GM18907 (cell line): ENCODE results near the gene SERPINA12.
"Not testable (repeated sequence)": the region's sequence is repeated elsewhere in the genome, so short reads cannot be mapped to it uniquely, and the experiment has no call there.

Source experiments
- ATAC-seq: cut with Tn5 transposase; IDR thresholded peaks from one replicate; pipeline ENCODE4 v1.9.1; 2021; ENCODE audit warnings: mild to moderate bottlenecking, moderate library complexity; ENCODE audit not compliant: unreplicated experiment

The SERPINA12 gene

DNA sequence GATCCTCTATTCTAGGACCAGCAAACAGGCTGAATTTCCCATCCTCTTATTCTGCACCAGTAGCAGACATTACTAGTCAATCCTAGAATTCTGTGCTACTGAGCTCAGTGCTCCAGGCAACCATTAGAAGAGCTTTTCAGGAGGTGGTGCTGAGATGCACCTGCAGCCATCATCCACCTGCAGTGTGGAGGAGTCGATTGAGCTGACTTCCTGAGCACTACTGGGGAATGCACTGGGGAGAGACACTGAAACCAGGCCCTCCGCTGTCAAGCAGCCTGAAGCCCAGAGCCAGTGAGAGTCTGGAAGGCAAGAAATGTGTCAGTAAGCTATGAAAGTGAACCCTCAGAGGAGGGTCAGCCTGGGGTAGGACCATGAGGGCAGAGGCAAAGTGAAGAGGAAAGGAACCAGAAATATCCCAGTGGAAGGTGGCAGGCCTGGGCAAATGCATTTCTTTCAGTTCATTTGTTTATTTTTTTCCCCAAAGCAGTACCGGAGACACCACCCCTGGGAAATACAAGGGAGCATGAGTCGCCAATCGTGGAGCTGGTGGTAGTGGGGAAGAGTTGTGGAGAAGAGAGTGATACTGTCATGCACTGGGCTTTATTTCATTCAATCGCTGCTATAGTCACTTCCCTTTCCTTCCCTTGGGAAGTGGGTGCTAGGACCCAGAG, 28.9 kb upstream of the SERPINA12 start:
- no peak for ATAC-seq

- no peak for ATAC-seq
Observed at GRCh38 chr14:94536836-94537235, 27.6 kb upstream of the SERPINA12 start.

DNA sequence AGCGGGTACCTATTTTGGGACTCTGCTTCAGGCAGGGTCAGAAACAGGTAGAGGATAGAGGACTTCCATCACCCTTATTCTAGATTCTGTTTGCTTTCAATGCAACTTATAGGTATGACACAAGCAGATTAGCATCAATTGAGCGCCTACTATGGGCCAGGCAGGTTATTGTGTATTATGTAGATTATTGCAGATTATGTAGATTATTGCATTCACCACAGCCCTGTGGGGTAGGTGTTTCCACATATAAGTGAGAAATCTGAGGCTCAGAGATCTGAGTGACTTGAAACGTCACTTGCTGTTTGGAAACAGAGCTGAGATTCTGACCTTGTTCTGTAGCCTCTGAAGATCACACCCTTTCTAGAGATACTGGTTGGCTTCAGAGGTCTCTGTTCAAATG, 26.2 kb upstream of the SERPINA12 start:
- no peak for ATAC-seq

DNA sequence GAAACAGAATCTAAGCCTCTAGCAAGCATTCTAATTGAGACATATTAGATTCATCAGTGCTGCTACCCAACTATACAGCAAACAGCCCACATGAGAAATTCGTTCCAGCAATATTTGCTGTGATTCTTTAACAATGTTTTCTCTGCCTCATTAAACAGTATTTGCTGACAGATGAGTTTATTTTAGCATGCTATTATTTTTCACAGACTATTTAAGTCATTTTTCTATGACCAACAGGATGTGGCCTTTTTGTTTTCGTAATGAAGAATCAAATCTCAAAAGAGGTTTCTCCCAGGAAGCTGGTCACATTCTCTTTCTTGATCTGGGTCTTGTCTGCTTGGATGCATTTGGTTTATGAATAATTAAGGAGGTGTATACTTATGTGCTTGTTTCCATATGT, 23.2 kb upstream of the SERPINA12 start:
- ATAC-seq = no peak

- ATAC-seq = no peak
Observed at GRCh38 chr14:94531187-94531586, 21.9 kb upstream of the SERPINA12 start.

GRCh38 chr14:94524093-94524492, 14.8 kb upstream of the SERPINA12 start:
- ATAC-seq = no peak

DNA sequence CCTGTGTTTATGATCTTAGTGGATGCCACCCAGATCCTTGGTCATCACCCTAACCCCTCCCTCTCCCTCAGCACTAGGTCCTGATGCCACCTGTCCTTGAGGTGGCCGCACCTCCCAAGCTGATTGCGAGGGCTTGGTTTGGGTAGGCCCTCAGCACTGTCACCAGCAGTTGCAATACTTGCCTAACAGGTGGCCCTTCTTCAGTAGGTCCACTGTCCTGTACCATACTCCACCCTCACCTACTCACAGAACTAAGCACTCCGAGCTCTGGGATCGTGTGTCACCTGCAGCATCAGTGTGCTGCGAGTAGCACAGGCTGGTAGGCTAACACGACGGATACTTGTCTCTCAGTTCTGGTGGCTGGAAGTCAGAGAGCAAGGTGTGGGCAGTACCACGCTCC, 14.0 kb upstream of the SERPINA12 start:
- ATAC-seq = no peak

DNA sequence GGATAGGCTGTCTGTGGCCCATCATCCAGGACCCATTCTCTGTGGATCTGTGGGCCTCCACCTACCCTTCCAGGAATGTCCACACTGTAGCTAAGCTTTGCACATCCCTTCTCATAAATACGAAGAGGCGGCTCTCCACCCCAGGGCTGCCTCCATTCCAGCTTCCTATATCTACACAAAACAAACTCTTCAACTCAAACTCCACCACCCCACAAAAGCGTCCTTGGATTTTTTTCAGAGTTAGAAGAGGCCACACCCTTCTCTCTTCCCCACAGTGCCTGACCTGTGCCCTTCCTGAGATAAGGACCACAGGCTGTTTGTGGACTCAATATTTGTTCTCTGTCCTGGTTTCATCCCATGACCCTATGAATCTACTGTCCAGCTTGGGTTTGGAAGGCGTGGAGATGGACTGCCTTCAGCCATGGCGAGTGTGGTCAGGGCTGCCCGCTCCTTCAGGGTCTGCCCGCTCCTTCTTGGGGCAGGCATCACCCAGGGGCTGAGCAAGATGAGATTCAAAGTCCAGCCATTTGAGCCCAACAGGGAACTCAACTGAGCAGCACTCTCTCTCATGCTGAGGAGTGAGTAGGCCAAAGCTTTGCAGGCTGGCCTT, 13.0 kb upstream of the SERPINA12 start:
- ATAC-seq = no peak

DNA sequence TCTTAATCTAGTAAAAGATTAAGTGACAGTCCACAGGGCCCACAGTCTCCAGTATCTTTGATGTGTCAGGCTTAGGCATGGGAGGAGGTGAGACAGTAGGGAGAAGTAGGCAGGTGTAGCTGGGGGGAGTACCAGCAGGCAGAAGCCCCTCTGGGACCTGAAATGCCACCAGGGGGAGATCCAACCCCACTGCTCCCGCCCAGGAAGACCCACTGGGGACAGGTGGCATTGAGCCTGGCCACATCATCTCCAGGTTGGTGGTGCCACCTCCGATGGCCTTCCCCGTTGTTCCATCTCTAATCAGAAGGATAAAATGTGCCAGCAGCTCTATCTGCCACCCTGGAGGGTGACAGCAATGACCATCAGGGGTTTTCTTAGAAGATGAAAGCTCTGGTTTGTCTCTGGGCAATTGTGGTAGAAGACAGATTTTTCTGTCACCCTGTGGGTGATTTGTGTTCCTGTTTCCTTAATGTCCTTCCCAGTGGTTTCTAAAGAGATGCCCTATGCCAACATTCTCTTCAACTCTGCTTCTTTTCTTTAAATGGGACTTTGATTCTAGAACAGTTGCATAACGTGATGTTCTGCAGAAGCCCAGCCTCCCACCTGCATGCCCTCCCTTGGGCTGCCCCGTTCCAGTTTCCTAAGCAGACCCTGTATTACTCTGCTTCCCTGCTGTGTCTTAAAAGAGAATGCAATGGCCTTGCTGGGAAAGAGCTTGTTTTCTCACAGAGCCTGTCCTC, 12.3 kb upstream of the SERPINA12 start:
- ATAC-seq = no peak

- ATAC-seq = no peak
Observed at GRCh38 chr14:94517641-94518257, 8.5 kb upstream of the SERPINA12 start.

DNA sequence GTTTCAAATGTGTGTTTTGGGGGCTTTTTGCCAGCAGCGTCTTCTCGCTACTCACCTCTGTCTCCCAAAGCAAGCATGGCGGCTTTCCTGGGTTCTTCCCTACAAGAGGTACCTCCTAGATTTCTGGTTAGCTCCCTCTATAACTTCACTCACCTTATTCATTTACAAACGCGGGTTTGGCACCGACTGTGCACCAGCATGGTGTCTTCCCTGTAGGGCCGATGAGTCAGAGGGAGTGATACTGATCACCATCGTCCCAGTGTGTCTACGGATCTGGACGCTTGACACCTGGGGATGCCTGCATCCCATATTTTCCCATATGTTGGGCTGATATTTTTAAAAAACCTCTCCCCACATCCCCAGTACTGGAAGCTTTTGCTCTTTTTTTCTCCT, 8.0 kb upstream of the SERPINA12 start:
- no peak for ATAC-seq

DNA sequence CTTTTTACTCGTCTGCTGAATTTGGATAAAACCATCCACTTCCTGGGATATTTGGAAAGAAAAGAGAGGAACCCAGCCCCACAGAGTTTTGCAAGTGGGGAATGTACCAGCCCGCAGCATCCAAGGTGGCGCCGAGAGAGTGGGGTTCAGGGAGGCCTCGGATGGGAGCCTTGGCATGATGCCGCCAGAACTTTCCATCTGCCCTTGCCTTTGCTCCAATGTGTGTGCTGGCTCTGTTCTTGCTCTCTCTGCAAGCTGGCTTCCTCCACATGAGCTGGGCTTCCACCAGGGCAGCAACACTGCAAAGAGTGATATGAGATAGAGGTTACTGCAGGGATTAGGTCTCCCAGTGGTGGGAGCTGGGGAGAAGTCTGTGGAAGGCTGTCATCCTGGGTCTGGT, 6.6 kb upstream of the SERPINA12 start:
- no peak for ATAC-seq

GRCh38 chr14:94515426-94515825, 6.2 kb upstream of the SERPINA12 start:
- no peak for ATAC-seq

DNA sequence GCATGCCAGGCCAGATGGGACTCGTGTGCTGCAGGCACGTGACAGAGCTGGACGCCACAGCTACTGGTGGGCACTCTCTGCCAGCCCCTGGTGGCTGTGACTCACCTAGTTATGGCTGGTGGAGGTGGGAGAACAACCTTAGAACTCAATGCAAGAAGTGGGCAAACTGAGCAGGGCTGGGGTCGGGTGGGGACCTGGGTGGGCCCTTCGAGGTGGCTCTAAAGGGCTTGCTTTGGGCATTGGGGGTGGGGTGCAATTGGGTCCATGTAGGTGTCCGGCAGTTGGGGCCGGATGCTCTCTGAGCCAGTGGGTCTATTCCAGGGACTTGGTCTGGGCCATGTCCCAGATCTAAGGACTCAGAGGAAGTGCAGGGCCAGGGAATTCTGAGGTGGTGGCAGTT, 5.1 kb upstream of the SERPINA12 start:
- ATAC-seq = no peak

DNA sequence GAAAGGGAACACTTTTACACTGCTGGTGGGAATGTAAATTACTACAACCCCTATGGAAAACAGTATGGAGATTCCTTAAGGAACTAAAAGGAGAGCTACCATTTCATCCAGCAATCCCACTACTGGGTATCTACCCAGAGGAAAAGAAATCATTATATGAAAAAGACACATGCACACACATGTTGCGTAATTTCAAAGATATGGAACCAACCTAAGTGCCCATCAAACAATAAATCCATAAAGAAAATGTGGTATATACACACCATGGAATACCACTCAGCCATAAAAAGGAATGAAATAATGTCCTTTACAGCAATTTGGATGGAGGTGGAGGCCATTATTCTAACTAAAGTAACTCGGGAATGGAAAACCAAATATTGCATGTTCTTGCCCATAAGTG, 1.2 kb upstream of the SERPINA12 start:
- not testable (repeated sequence) for ATAC-seq

DNA sequence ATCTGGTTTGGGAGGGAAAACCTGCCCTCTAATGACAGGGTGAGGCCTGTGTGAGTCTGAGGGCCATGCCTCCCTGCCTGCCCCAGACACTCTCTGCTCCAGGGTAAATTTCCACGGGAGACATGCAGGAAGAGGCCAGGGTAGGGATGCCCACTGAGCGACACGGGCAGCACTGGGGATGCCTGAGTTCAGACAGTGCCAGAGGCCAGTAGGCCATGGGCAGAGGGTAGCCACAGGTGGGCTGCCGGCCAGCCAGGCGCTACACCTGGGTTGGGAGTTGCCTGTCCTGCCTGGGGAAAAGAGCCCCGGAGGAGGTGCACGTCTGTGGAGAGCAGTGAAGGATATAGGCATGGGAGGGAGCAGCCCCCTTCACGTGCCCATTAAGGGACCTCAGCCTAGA, 3.6 kb downstream of the SERPINA12 start:
- no peak for ATAC-seq

DNA sequence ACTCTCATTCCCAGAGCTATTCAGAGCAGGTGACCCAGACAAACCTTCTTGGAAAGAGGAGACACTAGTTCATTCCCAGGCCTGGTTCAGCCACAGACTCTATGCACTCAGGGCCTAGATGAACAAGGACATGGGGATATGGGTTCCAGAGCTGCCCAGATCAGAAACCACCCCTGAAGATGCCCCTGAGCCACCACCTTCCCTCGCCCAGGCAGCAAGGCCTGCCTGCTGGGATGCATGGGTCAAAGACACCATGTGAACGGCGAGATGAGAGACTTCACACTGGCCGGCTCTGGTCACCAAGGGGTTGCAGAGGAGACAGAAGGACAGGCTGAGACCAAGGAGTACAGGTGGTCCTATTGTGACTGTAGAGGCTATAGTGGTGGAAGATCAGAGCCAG, 4.1 kb downstream of the SERPINA12 start:
- no peak for ATAC-seq

GRCh38 chr14:94501588-94502516, 7.4 kb downstream of the SERPINA12 start:
- ATAC-seq = no peak

DNA sequence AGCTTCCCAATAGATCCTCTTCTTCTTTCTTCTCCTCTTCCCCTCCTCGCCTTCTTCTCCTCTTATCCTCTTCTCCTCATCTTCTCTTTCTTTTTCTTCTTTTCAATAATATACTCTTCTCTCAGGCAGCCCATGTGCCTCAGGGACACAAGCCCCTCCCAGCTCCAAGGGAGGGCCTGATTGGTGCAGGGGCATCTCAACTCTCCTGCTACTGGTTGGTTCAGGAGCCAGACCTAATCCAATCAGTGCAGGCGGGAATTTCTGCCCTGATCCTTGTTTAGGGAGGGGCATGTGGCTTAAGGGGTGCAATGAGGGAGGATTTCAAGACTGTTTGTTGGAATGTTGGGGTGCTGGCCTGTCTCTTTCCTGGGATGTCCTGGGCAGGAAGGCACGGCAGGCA, 9.0 kb downstream of the SERPINA12 start:
- ATAC-seq = no peak

DNA sequence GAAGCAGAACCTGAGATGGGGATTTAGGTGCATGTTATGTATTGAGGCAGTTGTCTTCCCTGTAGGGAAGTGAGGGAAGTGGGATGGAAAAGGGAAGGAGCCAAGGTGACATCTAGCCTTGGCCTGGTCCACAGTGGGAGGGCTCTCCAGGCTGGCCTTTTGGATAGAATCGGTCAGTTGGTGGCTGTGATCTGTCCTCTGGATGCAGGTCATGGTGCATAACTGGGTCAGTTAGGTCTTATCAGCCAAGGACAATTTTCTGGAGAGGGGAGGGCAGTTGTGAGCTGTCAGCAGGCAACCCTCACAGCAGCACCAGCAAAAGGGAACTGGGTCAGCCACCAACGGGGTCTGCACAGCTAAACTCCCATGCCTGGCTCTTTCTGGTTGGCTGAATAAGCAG, 9.6 kb downstream of the SERPINA12 start:
- ATAC-seq = no peak

DNA sequence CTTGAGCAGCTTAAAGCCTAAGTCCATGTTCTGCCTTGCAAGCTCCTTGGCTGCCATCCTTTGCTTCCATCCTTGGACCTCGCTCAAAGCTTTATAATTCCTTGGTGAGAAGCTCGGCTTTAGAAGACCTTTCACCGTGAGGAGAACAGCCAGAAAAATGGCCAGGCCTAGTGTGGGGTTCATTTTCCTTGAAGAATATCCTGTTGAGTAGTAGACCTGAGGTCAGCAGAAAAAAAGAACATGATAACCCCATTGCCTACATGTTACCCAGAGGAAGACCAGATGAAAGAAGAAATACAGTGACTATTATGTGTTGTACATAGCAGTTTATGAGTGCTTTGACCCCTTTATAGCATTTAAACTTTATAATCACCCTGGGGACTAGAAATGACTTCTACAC, 11.1 kb downstream of the SERPINA12 start:
- no peak for ATAC-seq
